Naive B cell (primary cell): ENCODE measurements around the gene YTHDF1. TPM values are rescaled to one million over a fixed set of nuclear protein-coding genes. Genes with fewer than 3 reads are reported as not detected.

ENCODE experiments used
- ATAC-seq, 2 donors: fragments of 150-1000 bp; cut with Tn5 transposase; 2 replicates each; pipeline ENCODE4 v1.10.0; 2021; ENCODE audit warnings: low read depth in 2 of 2, mild to moderate bottlenecking in 2 of 2, moderate library complexity in 2 of 2
- DNase-seq: peaks from one replicate; pipeline ENCODE4 v3.0.0; 2022
- H3K27ac Mint-ChIP-seq, 6 donors: one replicate each; pipeline ENCODE4 v1.8.0; 2020 to 2022; ENCODE audit warnings: mild to moderate bottlenecking in 6 of 6, mixed read lengths in 6 of 6, moderate library complexity in 5 of 6, inconsistent platforms in 2 of 6
- H3K27me3 Mint-ChIP-seq, 3 donors: one replicate each; pipeline ENCODE4 v1.8.0; 2021 to 2022; ENCODE audit warnings: mixed read lengths in 3 of 3, mild to moderate bottlenecking in 1 of 3
- H3K36me3 Mint-ChIP-seq, 2 donors: one replicate each; pipeline ENCODE4 v1.8.0; 2020 to 2022; ENCODE audit warnings: mixed read lengths in 2 of 2, inconsistent platforms in 1 of 2, mild to moderate bottlenecking in 1 of 2
- H3K4me1 Mint-ChIP-seq, 3 donors: one replicate each; pipeline ENCODE4 v1.8.0; 2020 to 2022; ENCODE audit warnings: mixed read lengths in 3 of 3, inconsistent platforms in 1 of 3, mild to moderate bottlenecking in 1 of 3, moderate library complexity in 1 of 3
- H3K4me3 Mint-ChIP-seq, 8 donors: one replicate each; pipeline ENCODE4 v1.8.0; 2020 to 2022; ENCODE audit warnings: mild to moderate bottlenecking in 8 of 8, mixed read lengths in 8 of 8, moderate library complexity in 8 of 8, inconsistent platforms in 2 of 8
- H3K9me3 Mint-ChIP-seq, 7 donors: one replicate each; pipeline ENCODE4 v1.8.0; 2020 to 2022; ENCODE audit warnings: mixed read lengths in 7 of 7, mild to moderate bottlenecking in 5 of 7, inconsistent platforms in 2 of 7, moderate library complexity in 1 of 7
- polyA plus RNA-seq, 6 donors: library from polyadenylated mRNA; unstranded; fragments of 300-500 nt; fragmentation: Illumina TruSeq; gene quantifications; one replicate each; pipeline ENCODE4 v1.2.3, GENCODE V29; 2021; ENCODE audit warnings: low read depth in 6 of 6

Gene YTHDF1
- polyA plus RNA-seq, 6 donors from 2014 or later, result 27.4 to 41.9 (median 34.6) TPM

DNA sequence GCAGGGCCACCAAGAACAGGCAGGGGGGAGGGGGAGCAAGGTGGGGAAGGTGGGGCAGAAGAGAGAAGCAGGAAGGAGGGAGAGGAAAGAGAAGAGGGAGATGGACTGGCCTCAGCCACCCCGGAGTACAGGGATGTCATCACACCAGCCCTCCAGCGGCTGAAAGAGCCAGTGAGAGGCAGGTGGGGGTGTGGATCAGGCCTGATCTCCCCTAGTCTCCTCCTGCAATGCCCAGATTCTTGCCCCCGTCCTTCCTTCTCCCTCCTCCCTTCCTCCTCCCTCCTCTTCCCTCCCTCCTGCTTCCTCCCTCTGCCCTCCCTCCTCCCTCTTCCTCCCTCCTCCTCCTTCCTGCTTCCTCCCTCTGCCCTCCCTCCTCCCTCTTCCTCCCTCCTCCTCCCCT is 61.5 kb downstream of the YTHDF1 start:
- ATAC-seq, result no peak
- peaks cover 15 to 53% (median 43%) of the 10 kb centered on the region in 3 donors for H3K27me3 Mint-ChIP-seq

DNA sequence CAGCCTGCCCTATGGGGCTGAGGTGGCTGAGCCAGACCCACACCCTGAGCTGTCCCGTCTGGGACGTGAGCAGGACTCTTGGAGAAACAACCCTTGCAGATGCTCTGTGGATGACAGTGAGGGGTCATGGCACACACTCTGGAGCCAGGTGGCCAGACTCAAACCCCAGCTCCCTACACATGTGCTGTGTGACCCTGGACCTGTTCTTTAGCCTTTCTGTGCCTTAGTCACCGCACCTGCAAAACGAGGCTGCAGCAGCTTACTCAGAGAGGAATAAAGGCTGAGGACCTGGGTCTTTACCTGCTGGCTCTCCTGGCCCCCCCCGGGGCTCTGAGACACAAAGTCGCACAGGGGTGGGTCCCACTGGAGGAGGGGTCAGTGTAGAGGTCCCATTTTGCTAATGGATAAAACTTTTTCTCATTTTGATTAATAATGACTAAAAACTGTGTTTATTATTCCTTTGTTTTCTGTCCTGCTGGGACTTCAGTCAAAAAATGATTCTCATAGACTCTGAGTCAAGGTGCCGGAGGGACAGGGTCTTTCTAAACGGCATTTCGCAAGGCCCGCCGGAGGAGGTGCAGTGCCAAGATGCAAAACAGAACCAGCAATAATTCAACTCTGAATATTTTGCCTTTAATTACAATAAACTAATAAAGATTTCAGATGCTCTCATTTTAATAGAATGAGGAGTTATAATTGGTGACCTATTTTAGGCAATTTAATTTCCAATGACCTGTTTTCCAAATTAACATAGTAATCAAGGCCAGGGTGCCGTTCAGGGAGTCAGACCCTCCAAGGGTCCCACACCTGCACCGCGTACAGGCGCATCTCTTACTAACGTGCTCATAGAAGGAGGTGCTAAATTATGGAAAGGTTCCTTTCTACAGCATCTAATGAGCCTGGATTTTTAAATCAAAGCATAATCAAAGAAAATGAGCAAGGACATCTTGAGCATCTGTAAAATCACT is 62.4 kb downstream of the YTHDF1 start:
- Mint-ChIP-seq H3K27me3 (peaks cover 23 to 54% (median 39%) of the 10 kb centered on the region in 3 donors), H3K4me1 (no peaks in the 10 kb centered on the region), H3K36me3 (peaks cover 0 to 11% of the 10 kb centered on the region in 2 donors), H3K27ac (no peak overlapping the region), H3K4me3 (no peak overlapping the region), H3K9me3 (peaks cover 0 to 7% (median 2%) of the 10 kb centered on the region in 7 donors)
- ATAC-seq (no peak), DNase-seq (no peak)

More for the DNA sequence above, 61.5 kb downstream of the YTHDF1 start:
- H3K4me3 Mint-ChIP-seq, result no peak overlapping the region
- H3K9me3 Mint-ChIP-seq, result peaks cover 0 to 2% (median 0%) of the 10 kb centered on the region in 7 donors
- no peaks in the 10 kb centered on the region for H3K4me1 Mint-ChIP-seq
- no peak for DNase-seq
- peaks cover 0 to 7% of the 10 kb centered on the region in 2 donors for H3K36me3 Mint-ChIP-seq
- H3K27ac Mint-ChIP-seq, result no peak overlapping the region

DNA sequence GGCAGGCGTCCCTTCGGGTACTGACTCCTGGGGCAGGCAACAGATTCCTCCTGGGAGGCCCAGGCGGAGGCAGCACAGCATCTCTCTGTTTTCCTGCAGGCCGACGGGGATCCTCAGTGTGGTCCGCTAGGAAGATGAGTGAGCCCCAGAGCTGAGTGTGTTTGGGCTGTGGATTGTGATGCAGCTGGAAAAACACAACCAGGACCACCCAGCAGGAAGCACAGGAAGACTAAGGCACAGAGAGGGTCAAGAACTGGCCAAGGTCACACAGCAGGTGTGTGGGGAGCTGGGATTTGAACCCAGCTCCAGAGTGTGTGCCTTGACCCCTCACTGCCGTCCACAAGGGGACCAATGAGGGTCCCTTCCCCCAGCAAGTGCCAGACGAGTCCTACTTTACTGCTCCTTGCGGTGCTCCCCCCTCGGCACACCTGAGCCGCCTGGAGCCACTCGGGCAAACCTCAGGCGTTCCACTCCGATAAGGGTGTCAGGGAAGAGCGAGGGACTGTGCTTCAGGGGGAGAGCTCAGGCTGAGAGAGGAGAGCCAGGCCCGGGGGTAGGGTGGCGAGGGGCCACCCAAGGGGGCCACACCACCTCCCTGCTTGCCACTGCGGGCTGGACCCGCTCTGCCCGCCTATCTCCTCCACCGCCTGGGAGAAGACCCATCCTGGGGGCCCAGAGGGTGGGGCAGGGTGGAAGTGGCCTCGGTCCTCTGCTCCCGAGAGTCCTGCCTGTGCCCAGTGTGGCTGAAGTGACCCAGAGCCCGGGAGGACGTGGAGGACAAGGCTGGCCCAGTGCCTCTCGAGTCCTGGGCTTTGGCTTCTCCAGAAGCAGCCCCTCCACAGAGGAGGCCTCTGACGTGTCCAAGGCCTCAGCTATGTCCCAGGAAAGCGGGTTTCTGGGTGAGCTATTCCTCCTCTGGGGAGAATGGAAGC is 63.3 kb downstream of the YTHDF1 start:
- H3K4me1 Mint-ChIP-seq, result no peaks in the 10 kb centered on the region
- peaks cover 31 to 60% (median 43%) of the 10 kb centered on the region in 3 donors for H3K27me3 Mint-ChIP-seq
- DNase-seq (no peak), ATAC-seq (no peak)
- no peak overlapping the region for H3K4me3 Mint-ChIP-seq
- H3K36me3 Mint-ChIP-seq, result peaks cover 0 to 20% of the 10 kb centered on the region in 2 donors
- H3K9me3 Mint-ChIP-seq, result peaks cover 8 to 16% (median 11%) of the 10 kb centered on the region in 7 donors
- no peak overlapping the region for H3K27ac Mint-ChIP-seq

DNA sequence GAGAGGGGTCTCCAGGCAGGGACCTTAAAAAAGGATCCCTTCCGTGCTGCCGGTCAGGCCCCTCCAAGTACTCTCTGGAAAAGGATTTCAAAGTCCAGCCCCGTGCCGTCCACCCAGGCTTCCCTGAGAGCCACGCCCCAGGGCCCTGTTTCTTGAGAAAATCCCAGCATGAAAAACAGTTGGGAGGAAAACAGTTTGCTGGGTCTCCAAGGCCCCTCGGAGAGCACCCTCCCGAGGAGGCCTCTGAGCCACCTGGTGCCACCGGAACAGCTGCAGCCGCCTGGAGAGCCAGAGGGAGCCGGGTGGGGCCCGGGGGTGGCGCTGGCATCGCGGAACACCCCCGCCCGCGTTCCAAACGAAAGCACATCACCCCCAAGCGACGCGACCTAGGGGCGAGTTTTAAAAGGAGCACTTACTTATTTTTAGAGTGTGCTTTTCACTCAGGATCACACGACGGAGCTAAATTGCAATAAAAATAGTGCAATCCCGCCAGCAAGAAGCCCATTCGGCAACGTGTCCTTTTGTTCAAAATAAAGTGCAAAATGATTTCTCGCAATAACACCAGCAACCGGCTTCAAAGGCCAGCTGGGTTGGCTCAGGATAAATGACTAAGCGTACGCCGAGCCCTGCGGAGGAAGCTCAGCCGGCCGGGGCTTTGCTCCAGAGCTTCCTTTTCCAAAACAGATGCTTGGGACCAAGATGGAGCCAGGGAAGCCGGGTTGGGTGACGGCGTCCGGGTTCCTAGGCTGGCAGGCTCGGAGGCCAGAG is 64.2 kb downstream of the YTHDF1 start:
- Mint-ChIP-seq H3K27me3 (peaks cover 31 to 67% (median 46%) of the 10 kb centered on the region in 3 donors), H3K4me3 (no peak overlapping the region), H3K27ac (no peak overlapping the region), H3K36me3 (peaks cover 0 to 24% of the 10 kb centered on the region in 2 donors), H3K4me1 (no peaks in the 10 kb centered on the region), H3K9me3 (peaks cover 11 to 23% (median 13%) of the 10 kb centered on the region in 7 donors)
- ATAC-seq (no peak), DNase-seq (no peak)

DNA sequence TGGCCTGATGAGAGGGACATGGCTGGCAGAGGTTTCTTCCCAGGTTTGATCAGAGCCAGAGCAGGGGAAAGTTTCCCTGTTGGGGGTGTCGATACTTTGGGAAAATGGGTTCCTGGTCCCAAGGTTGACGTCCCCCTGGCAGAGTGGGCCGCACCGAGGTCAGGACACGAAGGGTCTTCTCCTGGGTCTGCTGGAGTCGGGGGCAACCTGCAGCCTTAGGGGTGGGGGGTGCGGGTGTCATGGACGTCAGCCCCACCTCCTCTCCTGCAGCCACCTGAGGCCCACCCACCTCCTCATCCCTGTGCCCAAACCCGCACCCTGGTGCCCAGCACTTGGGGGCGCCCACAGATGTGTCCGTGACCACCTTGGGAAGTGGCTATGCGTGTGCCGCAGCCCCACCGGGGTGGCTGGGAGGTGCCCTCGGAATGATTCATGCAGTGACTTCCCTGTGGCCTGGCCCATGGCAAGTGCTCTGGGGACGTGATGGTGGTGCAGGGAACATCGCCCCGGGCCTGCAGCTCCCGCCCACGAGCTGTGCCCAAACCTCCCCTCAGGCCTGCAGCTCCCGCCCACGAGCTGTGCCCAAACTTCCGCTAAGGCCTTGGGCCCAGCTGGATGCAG is 64.9 kb downstream of the YTHDF1 start:
- Mint-ChIP-seq H3K27me3 (peaks cover 31 to 67% (median 40%) of the 10 kb centered on the region in 3 donors), H3K9me3 (peaks cover 11 to 23% (median 13%) of the 10 kb centered on the region in 7 donors), H3K4me3 (no peak overlapping the region), H3K36me3 (peaks cover 0 to 24% of the 10 kb centered on the region in 2 donors), H3K27ac (no peak overlapping the region), H3K4me1 (no peaks in the 10 kb centered on the region)
- ATAC-seq, result no peak
- DNase-seq, result no peak

DNA sequence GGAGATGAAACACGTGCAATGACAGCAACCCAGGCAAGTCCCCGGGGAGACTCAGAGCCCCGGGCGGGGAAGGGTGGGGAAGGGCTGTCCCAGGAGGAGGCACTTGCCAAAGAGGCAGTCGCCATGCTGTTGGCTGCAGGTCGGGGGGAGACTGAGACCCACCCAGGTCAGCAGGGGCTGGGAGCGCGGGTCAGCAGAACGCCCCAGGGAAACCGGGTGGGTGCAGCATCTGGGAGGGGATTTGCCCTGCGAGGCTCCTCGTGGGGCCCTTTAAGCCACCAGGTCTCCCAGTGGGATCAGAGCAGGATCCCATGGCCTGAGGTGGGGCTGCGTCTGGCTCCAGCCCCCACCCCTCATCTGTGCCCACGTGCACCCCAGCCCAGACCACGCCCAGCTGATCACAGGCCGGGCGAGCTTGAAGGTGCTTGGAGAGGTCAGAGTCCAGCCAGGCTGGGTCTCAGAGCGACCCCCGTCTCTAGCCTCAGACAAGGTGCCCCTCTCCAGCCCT is 65.5 kb downstream of the YTHDF1 start:
- Mint-ChIP-seq H3K27ac (no peak overlapping the region), H3K9me3 (peaks cover 11 to 23% (median 13%) of the 10 kb centered on the region in 7 donors), H3K27me3 (peaks cover 31 to 64% (median 35%) of the 10 kb centered on the region in 3 donors), H3K4me3 (no peak overlapping the region), H3K4me1 (no peaks in the 10 kb centered on the region), H3K36me3 (peaks cover 0 to 24% of the 10 kb centered on the region in 2 donors)
- DNase-seq, result no peak
- no peak for ATAC-seq

DNA sequence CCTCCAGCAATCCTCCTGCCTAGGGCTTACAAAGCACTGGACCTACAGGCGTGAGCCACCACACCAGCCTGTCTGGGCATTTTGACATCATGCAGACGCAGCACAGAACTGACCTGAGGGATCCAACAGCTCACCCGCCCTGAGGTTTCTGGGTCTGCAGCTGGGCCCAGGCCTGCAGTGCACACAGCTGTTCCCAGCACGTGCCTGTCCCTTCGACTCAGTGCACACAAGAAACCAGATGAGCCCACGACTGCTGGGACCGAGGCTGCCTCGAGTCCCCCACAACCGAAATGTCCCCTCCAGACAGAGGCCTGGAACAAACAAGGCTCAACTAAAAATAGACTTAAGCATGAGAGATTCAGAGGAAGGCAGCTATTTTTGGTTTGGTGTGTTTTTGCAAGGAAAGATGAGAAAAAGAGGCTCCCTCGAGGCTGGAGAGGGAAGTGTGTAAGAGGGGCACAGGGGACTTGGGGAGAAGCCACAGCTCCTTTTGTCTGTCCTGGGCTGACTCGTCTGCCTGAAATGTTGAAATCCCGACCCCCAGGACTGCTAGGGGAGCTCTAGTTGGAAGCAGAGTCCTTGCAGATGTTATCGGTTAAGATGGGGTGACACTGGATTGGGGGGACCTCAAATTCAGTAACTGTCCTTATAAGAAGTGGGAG is 66.3 kb downstream of the YTHDF1 start:
- H3K27me3 Mint-ChIP-seq, result peaks cover 29 to 63% (median 34%) of the 10 kb centered on the region in 3 donors
- H3K4me3 Mint-ChIP-seq, result peak overlapping the region in 2 of 8 donors; percentile 41 to 69
- no peak for ATAC-seq
- no peak for DNase-seq
- H3K36me3 Mint-ChIP-seq, result peaks cover 0 to 24% of the 10 kb centered on the region in 2 donors
- H3K27ac Mint-ChIP-seq, result peak overlapping the region in 1 of 6 donors; percentile 85
- H3K9me3 Mint-ChIP-seq, result peaks cover 11 to 23% (median 13%) of the 10 kb centered on the region in 7 donors
- no peaks in the 10 kb centered on the region for H3K4me1 Mint-ChIP-seq

DNA sequence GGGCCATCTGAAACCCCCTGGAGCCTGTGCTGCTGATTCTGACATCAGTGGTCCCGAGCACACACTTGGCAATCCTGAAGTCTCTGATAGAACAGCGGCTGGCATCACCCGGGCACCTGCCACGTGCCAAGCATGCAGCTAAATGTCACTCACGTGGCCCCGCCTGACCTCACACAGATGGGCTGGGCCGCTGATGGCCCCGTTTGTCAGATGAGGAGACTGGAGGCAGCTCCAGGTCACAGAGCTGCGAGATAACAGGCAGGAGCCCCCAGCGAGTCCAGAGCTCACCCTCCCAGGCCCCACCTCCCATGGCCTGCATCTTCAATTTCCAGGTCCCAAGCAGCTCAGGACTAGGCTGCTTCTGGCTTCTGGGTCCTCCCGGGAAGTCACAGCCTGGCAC is 67.2 kb downstream of the YTHDF1 start:
- Mint-ChIP-seq H3K9me3 (peaks cover 11 to 23% (median 13%) of the 10 kb centered on the region in 7 donors), H3K27ac (no peak overlapping the region), H3K36me3 (peaks cover 0 to 24% of the 10 kb centered on the region in 2 donors), H3K4me1 (no peaks in the 10 kb centered on the region), H3K27me3 (peaks cover 24 to 63% (median 34%) of the 10 kb centered on the region in 3 donors), H3K4me3 (no peak overlapping the region)
- DNase-seq (no peak), ATAC-seq (no peak)

DNA sequence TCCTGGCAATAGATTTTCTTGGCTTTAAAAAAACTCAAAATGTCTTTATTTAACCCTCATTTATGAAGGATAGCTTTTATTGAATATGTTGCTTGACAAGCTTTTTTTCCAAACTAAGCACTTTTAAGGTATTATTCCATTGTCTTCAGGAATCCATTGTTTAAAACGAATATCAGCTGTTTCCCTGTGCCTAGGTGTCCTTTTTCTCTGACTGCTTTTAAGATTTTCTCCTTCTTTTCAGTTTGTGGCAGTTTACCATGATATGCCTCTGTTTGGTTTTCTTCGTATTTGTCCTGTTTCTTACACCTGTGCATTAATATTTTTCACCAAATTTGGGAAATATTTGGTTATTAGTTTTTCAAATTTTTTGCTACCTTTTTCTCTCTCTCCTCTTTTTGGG is 68.4 kb downstream of the YTHDF1 start:
- ATAC-seq (no peak), DNase-seq (no peak)
- Mint-ChIP-seq H3K36me3 (peaks cover 0 to 24% of the 10 kb centered on the region in 2 donors), H3K27me3 (peaks cover 27 to 68% (median 34%) of the 10 kb centered on the region in 3 donors), H3K9me3 (peaks cover 11 to 23% (median 13%) of the 10 kb centered on the region in 7 donors), H3K27ac (no peak overlapping the region), H3K4me3 (no peak overlapping the region), H3K4me1 (no peaks in the 10 kb centered on the region)
